Panc1 (cell line): ENCODE data around the gene RBMS1. TPM values are rescaled to one million over a fixed set of nuclear protein-coding genes. Genes with fewer than 3 reads are reported as not detected.

ENCODE experiments used
- ATAC-seq: fragments of 200-7000 bp; cut with Tn5 transposase; 2 replicates; pipeline ENCODE4 v1.9.1; 2020; ENCODE audit warnings: mild to moderate bottlenecking, moderate library complexity
- BruUV-seq: library from RNA; stranded (reverse); fragments of 400-500 nt; replicated peaks from 2 replicates; lab custom pipeline; 2021; lab: Mats Ljungman, UMichigan
- CTCF ChIA-PET: fragments of 300-600 bp; sonication (Branson Sonifier 250); formaldehyde crosslinking; loops from one replicate; lab custom pipeline; 2022; ENCODE audit warnings: antibody characterized with exemption; lab: Charles Lee
- POLR2A ChIA-PET: fragments of 300-600 bp; sonication (Branson Sonifier 250); formaldehyde crosslinking; loops from one replicate; lab custom pipeline; 2022; ENCODE audit warnings: antibody characterized with exemption; lab: Charles Lee
- DNase-seq: peaks from one replicate; pipeline ENCODE4 v3.0.0-alpha.2; 2010; ENCODE audit warnings: low read depth, low spot score
- H3K27ac ChIP-seq: 2 replicates; pipeline ENCODE4 v1.5.1; 2011; ENCODE audit warnings: mild to moderate bottlenecking, low read length, inconsistent platforms
- H3K27me3 ChIP-seq: fragments of 200-500 bp; sonication (Bioruptor generic); 2 replicates; pipeline ENCODE4 v1.6.0; 2014; ENCODE audit warnings: low read length, inconsistent platforms; ENCODE audit not compliant: control insufficient read depth, insufficient read depth
- H3K36me3 ChIP-seq: fragments of 200-500 bp; sonication (Bioruptor generic); 2 replicates; pipeline ENCODE4 v1.5.1; 2014; ENCODE audit warnings: inconsistent platforms, mild to moderate bottlenecking, low read length, moderate library complexity; ENCODE audit not compliant: control insufficient read depth, insufficient read depth
- H3K4me1 ChIP-seq: 2 replicates; pipeline ENCODE4 v1.5.1; 2011; ENCODE audit warnings: inconsistent platforms, mild to moderate bottlenecking, low read length, moderate library complexity; ENCODE audit not compliant: control insufficient read depth, insufficient read depth
- H3K4me3 ChIP-seq, 2 experiments: 2 replicates each; pipeline ENCODE4 v1.5.1; 2011 to 2012; ENCODE audit warnings: low read depth in 2 of 2, low read length in 2 of 2, mild to moderate bottlenecking in 2 of 2, inconsistent platforms in 1 of 2, moderate library complexity in 1 of 2
- H3K9me3 ChIP-seq: fragments of 200-500 bp; sonication (Bioruptor generic); 2 replicates; pipeline ENCODE4 v1.5.1; 2014; ENCODE audit warnings: low read depth, mild to moderate bottlenecking, inconsistent platforms, low read length, moderate library complexity; ENCODE audit not compliant: control insufficient read depth, insufficient read depth
- CTCF ChIP-seq: fragments of 450-650 bp; IDR thresholded peaks from 2 replicates; pipeline ENCODE4 v1.5.1; 2017; ENCODE audit warnings: mild to moderate bottlenecking
- POLR2AphosphoS5 ChIP-seq: IDR thresholded peaks from 2 replicates; pipeline ENCODE4 v1.6.1; 2012; ENCODE audit warnings: mild to moderate bottlenecking, low read depth, low read length, moderate library complexity
- REST ChIP-seq, 2 experiments: IDR thresholded peaks; 2 replicates each; pipeline ENCODE4 v1.6.1; 2011 to 2012; ENCODE audit warnings: low read depth in 2 of 2, control low read depth in 1 of 2, low read length in 1 of 2, mild to moderate bottlenecking in 1 of 2, moderate library complexity in 1 of 2; ENCODE audit not compliant: insufficient read depth in 1 of 2
- SIN3A ChIP-seq: IDR thresholded peaks from 2 replicates; pipeline ENCODE4 v1.6.1; 2012; ENCODE audit warnings: low read depth, mild to moderate bottlenecking, low read length, moderate library complexity, borderline replicate concordance; ENCODE audit not compliant: insufficient read depth
- TCF7L2 ChIP-seq: IDR thresholded peaks from 2 replicates; pipeline ENCODE4 v1.6.1; 2011; ENCODE audit warnings: mild to moderate bottlenecking, low read depth, low read length, inconsistent platforms
- in situ Hi-C: cut with HindIII; loops from 2 replicates; pipeline ENCODE4 v1.10.0; 2016; ENCODE audit warnings: low sequenced_read_pairs, low pct_unique_long_range_greater_than_20kb
- intact Hi-C: fragments of 100-400 bp; cut with micrococcal nuclease; formaldehyde crosslinking; loops from one replicate; pipeline ENCODE4 v1.10.0; 2022; ENCODE audit not compliant: unreplicated experiment
- total RNA-seq: library from RNA; stranded (reverse); gene quantifications from one replicate; pipeline ENCODE4 v1.2.1, GENCODE V29; 2021; ENCODE audit not compliant: unreplicated experiment

Gene RBMS1
- total RNA-seq, 1 experiment from 2014 or later: 67.0 TPM

- TF ChIP-seq TCF7L2 (no peak), SIN3A (no peak), POLR2AphosphoS5 (no peak), CTCF (no peak), REST (IDR thresholded peaks at IDR 0.05; ENCODE audit: insufficient read depth in 1 of 2, low read depth in 2 of 2, low read length in 1 of 2) (no peak)
- H3K4me3 ChIP-seq: no peak overlapping the region
- no TSS peak for BruUV-seq
- ChIA-PET POLR2A (no interaction called here), CTCF (no interaction called here)
- H3K27me3 ChIP-seq: no peaks in the 10 kb centered on the region
- H3K36me3 ChIP-seq: no peaks in the 10 kb centered on the region
- no peaks in the 10 kb centered on the region for H3K9me3 ChIP-seq
- DNase-seq (no peak), ATAC-seq (no peak)
- in situ Hi-C loops: no loop called here
- H3K27ac ChIP-seq: no peak overlapping the region
- intact Hi-C loops: no loop called here
- peaks cover 19% of the 10 kb centered on the region; the same call in 1 of the 2 replicates for H3K4me1 ChIP-seq
Observed at GRCh38 chr2:160471950-160472349, 21.7 kb downstream of the RBMS1 start.

GRCh38 chr2:160469621-160470204 is 23.9 kb downstream of the RBMS1 start:
- TF ChIP-seq POLR2AphosphoS5 (no peak), SIN3A (no peak), REST (IDR thresholded peaks at IDR 0.05; ENCODE audit: insufficient read depth in 1 of 2, low read depth in 2 of 2, low read length in 1 of 2) (no peak), CTCF (no peak), TCF7L2 (no peak)
- Histone ChIP-seq H3K36me3 (no peaks in the 10 kb centered on the region), H3K27me3 (no peaks in the 10 kb centered on the region), H3K27ac (no peak overlapping the region), H3K4me1 (peaks cover 15% of the 10 kb centered on the region; the same call in 1 of the 2 replicates), H3K9me3 (no peaks in the 10 kb centered on the region), H3K4me3 (no peak overlapping the region)
- BruUV-seq: no TSS peak
- DNase-seq: no peak
- ChIA-PET POLR2A (no interaction called here), CTCF (no interaction called here)
- intact Hi-C loops (no loop called here), in situ Hi-C loops (no loop called here)
- ATAC-seq: no peak
